GM18505 (cell line): ENCODE results near the gene ESR1.
"Not testable (repeated sequence)": the region's sequence is repeated elsewhere in the genome, so short reads cannot be mapped to it uniquely, and the experiment has no call there.

Experiments used
- ATAC-seq: cut with Tn5 transposase; IDR thresholded peaks from one replicate; pipeline ENCODE4 v1.9.1; 2021; ENCODE audit not compliant: unreplicated experiment
- POLR2A ChIP-seq: IDR thresholded peaks from 4 replicates; pipeline ENCODE4 v1.6.1; 2011; ENCODE audit warnings: borderline replicate concordance; ENCODE audit not compliant: insufficient read depth, insufficient read length; ENCODE audit errors: extremely low read depth

Gene ESR1

DNA sequence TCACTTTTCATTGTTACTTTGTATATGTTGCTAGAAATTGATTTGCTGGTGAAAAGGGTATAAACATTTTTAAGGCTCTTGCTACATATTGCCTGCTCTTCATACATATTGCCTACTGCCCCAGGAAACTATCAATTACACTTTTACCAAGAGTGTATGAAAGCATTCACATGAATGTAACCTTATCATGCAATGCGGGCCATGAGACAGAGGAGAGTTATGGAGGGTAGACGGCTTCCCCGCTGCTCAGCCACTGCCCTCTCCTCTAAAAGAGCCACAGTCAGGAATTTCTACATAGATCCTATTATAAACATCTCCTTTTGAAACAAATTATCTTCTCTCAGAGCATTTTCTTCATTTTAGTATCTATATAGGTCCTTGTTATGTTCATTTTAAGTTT is 264.4 kb downstream of the ESR1 start:
- TF ChIP-seq POLR2A: no peak
- no peak for ATAC-seq

GRCh38 chr6:152076242-152076641 is 268.8 kb downstream of the ESR1 start:
- not testable (repeated sequence) for ATAC-seq

GRCh38 chr6:152078001-152078400 is 270.5 kb downstream of the ESR1 start:
- no peak for ATAC-seq

GRCh38 chr6:152078804-152079203 is 271.3 kb downstream of the ESR1 start:
- no peak for ATAC-seq
- TF ChIP-seq POLR2A: no peak

More at GRCh38 chr6:152078001-152078400, 270.5 kb downstream of the ESR1 start:
- no peak for TF ChIP-seq POLR2A

DNA sequence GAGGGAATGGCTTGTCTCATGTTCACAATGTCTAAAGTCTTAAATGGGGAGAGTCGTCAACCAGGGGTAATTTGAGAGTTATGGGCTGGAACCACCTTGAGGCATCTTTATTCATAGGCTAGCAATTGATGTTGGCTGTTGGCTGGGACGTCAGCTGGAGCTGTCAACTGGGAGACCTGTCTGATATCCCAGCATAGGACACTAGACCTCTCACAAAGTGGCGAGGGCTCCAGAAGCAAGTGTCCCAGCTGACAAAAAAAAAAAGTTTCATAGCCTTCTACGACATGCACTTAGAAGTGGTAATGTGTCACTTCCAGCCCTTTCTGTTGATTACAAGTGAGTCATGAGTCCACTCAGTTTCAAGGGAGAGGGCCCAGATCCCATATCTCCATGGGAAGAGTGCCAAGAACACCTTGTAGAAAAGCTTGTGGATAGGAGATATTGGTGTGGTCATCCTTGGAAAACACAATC is 278.0 kb downstream of the ESR1 start:
- ATAC-seq: no peak
- no peak for TF ChIP-seq POLR2A

GRCh38 chr6:152086223-152086873 is 278.9 kb downstream of the ESR1 start:
- TF ChIP-seq POLR2A: no peak
- no peak for ATAC-seq

DNA sequence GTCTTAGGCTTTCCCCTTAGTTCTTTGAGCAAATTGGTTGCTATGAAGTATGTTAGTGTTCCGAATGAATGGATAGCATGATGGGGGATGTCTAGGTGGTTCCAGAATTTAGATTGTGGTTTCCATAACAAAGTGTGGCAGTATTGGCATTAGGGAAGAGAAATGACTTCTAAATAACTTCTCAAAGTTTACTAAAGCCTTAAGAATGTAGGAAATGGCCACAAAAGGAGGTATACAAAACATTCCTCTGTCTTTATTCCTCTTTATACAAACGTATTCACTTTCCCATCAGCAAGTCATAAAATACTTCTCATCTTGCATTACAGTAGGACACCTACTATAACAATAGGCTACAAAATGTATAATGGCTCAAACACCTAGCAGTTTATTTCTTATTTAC is 279.6 kb downstream of the ESR1 start:
- no peak for ATAC-seq
- no peak for TF ChIP-seq POLR2A

DNA sequence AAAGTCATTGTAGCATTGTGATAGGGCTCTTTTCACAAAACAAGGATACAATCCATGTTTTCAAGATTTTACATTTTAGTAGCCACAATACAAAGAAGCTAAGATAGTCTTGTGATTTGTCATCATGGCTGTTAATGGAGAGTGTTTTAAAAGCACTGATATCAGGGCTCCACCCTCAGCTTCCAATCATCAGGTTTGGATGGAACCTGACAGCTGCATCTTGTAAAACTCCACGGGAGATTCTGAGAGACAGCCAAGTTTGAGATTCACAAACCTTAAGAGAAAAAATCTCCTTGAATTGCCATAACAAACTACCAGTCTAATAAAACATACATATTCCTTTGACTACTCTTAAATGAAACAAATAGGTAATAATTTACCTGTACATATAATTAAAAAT is 280.2 kb downstream of the ESR1 start:
- no peak for TF ChIP-seq POLR2A
- no peak for ATAC-seq

- ATAC-seq: no peak
- no peak for TF ChIP-seq POLR2A
These were observed 282.5 kb downstream of the ESR1 start for GRCh38 chr6:152089992-152090391.

GRCh38 chr6:152091201-152091600 is 283.7 kb downstream of the ESR1 start:
- ATAC-seq: no peak
- no peak for TF ChIP-seq POLR2A

DNA sequence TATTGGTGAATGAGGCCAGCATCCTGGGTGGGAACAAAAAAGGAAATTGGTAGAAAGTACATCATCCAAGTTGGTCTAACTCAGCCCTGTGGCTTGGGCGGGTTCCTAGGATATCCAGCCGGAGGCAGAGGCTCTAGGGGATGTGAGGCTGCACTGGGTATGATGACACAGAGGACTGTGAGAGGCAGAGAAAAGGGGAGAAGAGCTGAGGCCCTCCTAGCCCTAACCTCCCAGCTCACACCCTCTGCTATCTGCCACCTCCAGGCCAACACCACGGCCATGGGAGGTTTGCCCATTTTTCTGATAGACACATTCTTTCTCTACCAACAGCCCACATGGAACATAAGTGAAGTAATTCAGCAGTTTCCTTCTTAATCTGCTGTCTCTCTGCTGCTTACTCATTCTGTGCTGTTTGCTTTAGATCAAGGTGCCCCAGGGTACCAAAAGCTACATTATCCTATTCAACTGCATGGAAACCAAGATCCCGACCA is 284.4 kb downstream of the ESR1 start:
- no peak for TF ChIP-seq POLR2A
- no peak for ATAC-seq

GRCh38 chr6:152093711-152094110 is 286.2 kb downstream of the ESR1 start:
- TF ChIP-seq POLR2A: no peak
- ATAC-seq: no peak

DNA sequence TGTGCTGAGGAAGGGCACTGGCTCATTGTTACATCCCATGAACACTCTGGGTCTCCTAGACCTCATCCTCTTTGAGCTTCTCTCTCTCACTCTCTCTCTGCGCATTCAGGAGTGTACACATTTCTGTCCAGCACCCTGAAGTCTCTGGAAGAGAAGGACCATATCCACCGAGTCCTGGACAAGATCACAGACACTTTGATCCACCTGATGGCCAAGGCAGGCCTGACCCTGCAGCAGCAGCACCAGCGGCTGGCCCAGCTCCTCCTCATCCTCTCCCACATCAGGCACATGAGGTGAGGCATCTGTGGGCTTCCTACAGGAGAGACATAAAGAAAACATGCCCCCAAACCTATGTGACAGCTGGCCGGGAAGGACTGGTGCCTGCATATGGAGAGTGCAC is 286.8 kb downstream of the ESR1 start:
- no peak for ATAC-seq
- TF ChIP-seq POLR2A: no peak

DNA sequence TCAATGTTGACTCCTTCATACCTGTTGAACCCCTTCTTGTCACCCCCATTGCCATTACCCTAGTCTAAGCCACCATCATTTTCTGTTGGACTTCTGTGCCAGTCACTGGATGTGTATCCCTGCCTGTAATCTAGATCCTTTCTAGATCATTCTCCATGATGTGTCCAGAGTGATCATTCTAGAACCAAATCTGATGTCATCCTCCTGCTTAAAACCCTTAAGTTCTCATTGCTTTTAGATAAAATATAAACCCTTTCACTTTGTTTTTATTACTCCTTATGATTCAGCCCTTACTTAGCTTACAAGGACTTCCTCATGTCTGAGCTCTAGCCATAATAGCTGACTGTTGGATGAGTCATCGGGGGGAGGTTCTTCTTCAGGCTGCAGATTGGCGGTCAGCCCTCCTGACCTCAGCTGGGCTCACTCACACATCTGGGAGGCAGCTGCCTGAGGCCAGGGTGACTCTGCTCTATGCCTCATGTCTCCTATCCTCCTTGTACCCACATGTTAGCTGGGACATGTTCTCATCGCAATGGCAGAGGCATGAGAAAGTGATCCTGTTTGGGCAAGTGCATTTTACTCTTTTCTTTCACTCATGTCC is 287.6 kb downstream of the ESR1 start:
- no peak for TF ChIP-seq POLR2A
- ATAC-seq: no peak
